K562 (cell line): ENCODE results near the gene CELA3B. TPM values are rescaled to one million over a fixed set of nuclear protein-coding genes. Genes with fewer than 3 reads are reported as not detected.

Experiments used
- DMBX1 ChIP-seq: fragments of 250-450 bp; sonication (Bioruptor Pico); IDR thresholded peaks from 2 replicates; pipeline ENCODE4 v1.8.0; 2022; ENCODE audit warnings: inconsistent platforms, mild to moderate bottlenecking, moderate library complexity, borderline replicate concordance
- ETV6 ChIP-seq, 3 experiments: fragments of 150-350 bp in 1 of 3; sonication (generic) in 1 of 3; formaldehyde crosslinking in 1 of 3; IDR thresholded peaks; 2 replicates each; pipeline versions ENCODE4 v1.6.1 to v1.8.0; 2014 to 2022; ENCODE audit warnings: borderline replicate concordance in 2 of 3, low read depth in 2 of 3, antibody characterized with exemption in 1 of 3, low read length in 1 of 3, mild to moderate bottlenecking in 1 of 3, missing genetic modification reagents in 1 of 3
- HDGF ChIP-seq: fragments of 450-650 bp; IDR thresholded peaks from 2 replicates; pipeline ENCODE4 v1.6.1; 2016
- MTA3 ChIP-seq: fragments of 450-650 bp; formaldehyde crosslinking; IDR thresholded peaks from 2 replicates; pipeline ENCODE4 v1.6.1; 2017; ENCODE audit warnings: mild to moderate bottlenecking, borderline replicate concordance
- MTF1 ChIP-seq: fragments of 250-450 bp; sonication (Bioruptor Pico); IDR thresholded peaks from 2 replicates; pipeline ENCODE4 v1.9.0; 2021; ENCODE audit warnings: moderate library complexity, mild to moderate bottlenecking, inconsistent platforms, borderline replicate concordance
- NBN ChIP-seq: fragments of 450-650 bp; IDR thresholded peaks from 2 replicates; pipeline ENCODE4 v1.6.1; 2016; ENCODE audit warnings: low read depth, mild to moderate bottlenecking
- POU5F1 ChIP-seq: fragments of 150-350 bp; IDR thresholded peaks from 2 replicates; pipeline ENCODE4 v1.6.1; 2014; ENCODE audit warnings: borderline replicate concordance, low read length, low read depth, mild to moderate bottlenecking; ENCODE audit not compliant: partially characterized antibody
- RB1 ChIP-seq: fragments of 450-650 bp; IDR thresholded peaks from 2 replicates; pipeline ENCODE4 v1.6.1; 2017; ENCODE audit warnings: low read depth, mild to moderate bottlenecking
- RBM22 ChIP-seq: fragments of 200-400 bp; formaldehyde crosslinking; IDR thresholded peaks from 2 replicates; pipeline ENCODE4 v1.6.1; 2018; ENCODE audit warnings: low read length, low read depth; ENCODE audit not compliant: poor library complexity, severe bottlenecking
- SMARCA4 ChIP-seq: fragments of 450-650 bp; IDR thresholded peaks from 2 replicates; pipeline ENCODE4 v1.6.1; 2016
- ZFP30 ChIP-seq: fragments of 250-450 bp; sonication (Bioruptor Pico); IDR thresholded peaks from 2 replicates; pipeline ENCODE4 v1.8.0; 2022; ENCODE audit warnings: moderate library complexity, mild to moderate bottlenecking, inconsistent platforms, borderline replicate concordance
- ZNF174 ChIP-seq: fragments of 250-450 bp; sonication (Bioruptor Pico); IDR thresholded peaks from 2 replicates; pipeline ENCODE4 v1.4.0; 2020; ENCODE audit warnings: mild to moderate bottlenecking
- ZNF75A ChIP-seq: fragments of 450-650 bp; formaldehyde crosslinking; IDR thresholded peaks from 2 replicates; pipeline ENCODE4 v1.4.0; 2020; ENCODE audit warnings: mild to moderate bottlenecking
- ZNF766 ChIP-seq: fragments of 200-800 bp; sonication (Bioruptor generic); conservative IDR thresholded peaks from 2 replicates; pipeline ENCODE4 v1.6.1; 2016; ENCODE audit warnings: missing genetic modification characterization, missing compliant biosample characterization
- ZSCAN32 ChIP-seq: fragments of 450-650 bp; formaldehyde crosslinking; IDR thresholded peaks from 2 replicates; pipeline ENCODE4 v1.4.0; 2020; ENCODE audit warnings: mild to moderate bottlenecking, moderate library complexity
- polyA plus RNA-seq, 8 experiments: library from polyadenylated mRNA; depleted of rRNA in 4 of 8; stranded (reverse) in 5 of 8; unstranded in 3 of 8; fragments of >200 nt; fragmentation: Nextera tagmentation in 2 of 8; fragmentation: Illumina TruSeq in 1 of 8; extraction: Ambion mirVana in 2 of 8; extraction: Trizol in 1 of 8; gene quantifications; 2 replicates each; pipeline versions ENCODE4 v1.2.1 to v1.2.3, GENCODE V29; 2011 to 2014; ENCODE audit warnings: inconsistent platforms in 1 of 8, missing spikeins in 1 of 8
- total RNA-seq, 7 experiments: library from RNA; depleted of rRNA in 6 of 7; stranded (reverse); fragments of >200 nt in 6 of 7; fragmentation: Illumina TruSeq in 2 of 7; extraction: Trizol in 2 of 7; gene quantifications; 2 replicates each; pipeline versions ENCODE4 v1.2.1 to v1.2.3, GENCODE V29; 2011 to 2021; ENCODE audit warnings: low replicate concordance in 1 of 7
- TF ChIP-seq, protein P1 (sequence below): sonication (generic); formaldehyde crosslinking; IDR thresholded peaks from 2 replicates; pipeline ENCODE4 v1.8.1; 2022; ENCODE audit warnings: missing genetic modification reagents
- TF ChIP-seq, protein P2 (sequence below): IDR thresholded peaks from 3 replicates; pipeline ENCODE4 v1.6.1; 2011; ENCODE audit warnings: borderline replicate concordance, mild to moderate bottlenecking, moderate library complexity; ENCODE audit not compliant: insufficient read length; ENCODE audit errors: extremely low read depth
- TF ChIP-seq, protein P3 (sequence below): sonication (generic); formaldehyde crosslinking; IDR thresholded peaks from 2 replicates; pipeline ENCODE4 v1.8.0; 2023; ENCODE audit warnings: missing genetic modification reagents, mild to moderate bottlenecking, borderline replicate concordance

CELA3B gene
- total and polyA plus RNA-seq, 9 of the 15 experiments (the other 6 are each of a cell fraction or from before 2014, with no cell fraction given), result 3.1 TPM; not detected in 8

DNA sequence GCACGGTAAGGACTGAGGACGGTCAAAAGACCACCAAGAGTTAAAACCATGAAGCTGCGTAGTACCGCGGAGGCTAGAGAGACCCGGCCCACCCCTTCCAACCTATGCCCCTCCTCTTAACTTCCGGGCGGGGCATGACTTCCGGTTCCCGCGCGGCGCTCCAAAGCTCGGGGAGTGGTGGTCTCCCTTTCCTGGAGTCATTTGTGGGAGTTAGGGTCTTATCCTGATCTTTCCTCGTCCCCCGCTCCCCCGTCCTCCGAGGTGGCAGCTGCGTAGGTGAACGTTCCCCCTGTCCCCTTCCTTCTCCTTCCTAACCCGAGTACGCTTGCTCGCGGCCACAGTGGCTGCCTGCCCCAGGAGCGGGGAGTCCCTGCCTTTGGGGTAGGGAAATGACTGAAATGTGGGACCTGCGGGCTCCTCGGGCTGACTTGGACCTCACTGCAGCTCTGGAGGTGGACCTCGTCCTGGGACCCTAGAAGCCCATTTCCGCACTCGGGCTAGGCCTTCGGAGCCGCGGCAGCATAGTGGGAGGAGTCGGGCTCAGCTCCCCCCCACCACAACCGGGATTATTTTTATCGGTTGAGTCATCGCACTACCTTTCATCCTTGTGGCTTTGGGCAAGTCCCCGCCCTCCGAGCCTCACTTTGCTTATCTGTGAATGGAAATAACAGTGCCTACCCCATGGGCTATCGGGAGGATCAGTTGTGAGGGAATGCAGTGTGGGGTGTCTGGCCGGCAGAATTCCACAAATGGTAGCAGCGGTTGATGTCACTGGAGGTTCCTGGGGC lies 48.7 kb downstream of the CELA3B start (continued):
- TF ChIP-seq, protein P1, sequence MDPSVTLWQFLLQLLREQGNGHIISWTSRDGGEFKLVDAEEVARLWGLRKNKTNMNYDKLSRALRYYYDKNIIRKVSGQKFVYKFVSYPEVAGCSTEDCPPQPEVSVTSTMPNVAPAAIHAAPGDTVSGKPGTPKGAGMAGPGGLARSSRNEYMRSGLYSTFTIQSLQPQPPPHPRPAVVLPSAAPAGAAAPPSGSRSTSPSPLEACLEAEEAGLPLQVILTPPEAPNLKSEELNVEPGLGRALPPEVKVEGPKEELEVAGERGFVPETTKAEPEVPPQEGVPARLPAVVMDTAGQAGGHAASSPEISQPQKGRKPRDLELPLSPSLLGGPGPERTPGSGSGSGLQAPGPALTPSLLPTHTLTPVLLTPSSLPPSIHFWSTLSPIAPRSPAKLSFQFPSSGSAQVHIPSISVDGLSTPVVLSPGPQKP, result no peak
- TF ChIP-seq POU5F1 (no peak), MTF1 (CRISPR knock-in tag) (no peak), DMBX1 (CRISPR knock-in tag) (no peak), ZFP30 (CRISPR knock-in tag) (no peak), NBN (peak; percentile 96), ZSCAN32 (CRISPR knock-in tag) (no peak), ZNF75A (CRISPR knock-in tag) (no peak), SMARCA4 (peak; percentile 93), RB1 (peak; percentile 96), MTA3 (peak; percentile 81), ZNF766 (no peak), ETV6 (IDR thresholded peaks at IDR 0.05; ENCODE audit: borderline replicate concordance in 1 of 2, low read depth in 2 of 2, low read length in 1 of 2) (no peak), ETV6 (CRISPR knock-in tag; IDR thresholded peaks at IDR 0.05; ENCODE audit: borderline replicate concordance) (no peak), ZNF174 (CRISPR knock-in tag) (no peak), RBM22 (peak; percentile 68), HDGF (no peak)
- TF ChIP-seq, protein P2, sequence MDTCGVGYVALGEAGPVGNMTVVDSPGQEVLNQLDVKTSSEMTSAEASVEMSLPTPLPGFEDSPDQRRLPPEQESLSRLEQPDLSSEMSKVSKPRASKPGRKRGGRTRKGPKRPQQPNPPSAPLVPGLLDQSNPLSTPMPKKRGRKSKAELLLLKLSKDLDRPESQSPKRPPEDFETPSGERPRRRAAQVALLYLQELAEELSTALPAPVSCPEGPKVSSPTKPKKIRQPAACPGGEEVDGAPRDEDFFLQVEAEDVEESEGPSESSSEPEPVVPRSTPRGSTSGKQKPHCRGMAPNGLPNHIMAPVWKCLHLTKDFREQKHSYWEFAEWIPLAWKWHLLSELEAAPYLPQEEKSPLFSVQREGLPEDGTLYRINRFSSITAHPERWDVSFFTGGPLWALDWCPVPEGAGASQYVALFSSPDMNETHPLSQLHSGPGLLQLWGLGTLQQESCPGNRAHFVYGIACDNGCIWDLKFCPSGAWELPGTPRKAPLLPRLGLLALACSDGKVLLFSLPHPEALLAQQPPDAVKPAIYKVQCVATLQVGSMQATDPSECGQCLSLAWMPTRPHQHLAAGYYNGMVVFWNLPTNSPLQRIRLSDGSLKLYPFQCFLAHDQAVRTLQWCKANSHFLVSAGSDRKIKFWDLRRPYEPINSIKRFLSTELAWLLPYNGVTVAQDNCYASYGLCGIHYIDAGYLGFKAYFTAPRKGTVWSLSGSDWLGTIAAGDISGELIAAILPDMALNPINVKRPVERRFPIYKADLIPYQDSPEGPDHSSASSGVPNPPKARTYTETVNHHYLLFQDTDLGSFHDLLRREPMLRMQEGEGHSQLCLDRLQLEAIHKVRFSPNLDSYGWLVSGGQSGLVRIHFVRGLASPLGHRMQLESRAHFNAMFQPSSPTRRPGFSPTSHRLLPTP, result no peak
- TF ChIP-seq, protein P3, sequence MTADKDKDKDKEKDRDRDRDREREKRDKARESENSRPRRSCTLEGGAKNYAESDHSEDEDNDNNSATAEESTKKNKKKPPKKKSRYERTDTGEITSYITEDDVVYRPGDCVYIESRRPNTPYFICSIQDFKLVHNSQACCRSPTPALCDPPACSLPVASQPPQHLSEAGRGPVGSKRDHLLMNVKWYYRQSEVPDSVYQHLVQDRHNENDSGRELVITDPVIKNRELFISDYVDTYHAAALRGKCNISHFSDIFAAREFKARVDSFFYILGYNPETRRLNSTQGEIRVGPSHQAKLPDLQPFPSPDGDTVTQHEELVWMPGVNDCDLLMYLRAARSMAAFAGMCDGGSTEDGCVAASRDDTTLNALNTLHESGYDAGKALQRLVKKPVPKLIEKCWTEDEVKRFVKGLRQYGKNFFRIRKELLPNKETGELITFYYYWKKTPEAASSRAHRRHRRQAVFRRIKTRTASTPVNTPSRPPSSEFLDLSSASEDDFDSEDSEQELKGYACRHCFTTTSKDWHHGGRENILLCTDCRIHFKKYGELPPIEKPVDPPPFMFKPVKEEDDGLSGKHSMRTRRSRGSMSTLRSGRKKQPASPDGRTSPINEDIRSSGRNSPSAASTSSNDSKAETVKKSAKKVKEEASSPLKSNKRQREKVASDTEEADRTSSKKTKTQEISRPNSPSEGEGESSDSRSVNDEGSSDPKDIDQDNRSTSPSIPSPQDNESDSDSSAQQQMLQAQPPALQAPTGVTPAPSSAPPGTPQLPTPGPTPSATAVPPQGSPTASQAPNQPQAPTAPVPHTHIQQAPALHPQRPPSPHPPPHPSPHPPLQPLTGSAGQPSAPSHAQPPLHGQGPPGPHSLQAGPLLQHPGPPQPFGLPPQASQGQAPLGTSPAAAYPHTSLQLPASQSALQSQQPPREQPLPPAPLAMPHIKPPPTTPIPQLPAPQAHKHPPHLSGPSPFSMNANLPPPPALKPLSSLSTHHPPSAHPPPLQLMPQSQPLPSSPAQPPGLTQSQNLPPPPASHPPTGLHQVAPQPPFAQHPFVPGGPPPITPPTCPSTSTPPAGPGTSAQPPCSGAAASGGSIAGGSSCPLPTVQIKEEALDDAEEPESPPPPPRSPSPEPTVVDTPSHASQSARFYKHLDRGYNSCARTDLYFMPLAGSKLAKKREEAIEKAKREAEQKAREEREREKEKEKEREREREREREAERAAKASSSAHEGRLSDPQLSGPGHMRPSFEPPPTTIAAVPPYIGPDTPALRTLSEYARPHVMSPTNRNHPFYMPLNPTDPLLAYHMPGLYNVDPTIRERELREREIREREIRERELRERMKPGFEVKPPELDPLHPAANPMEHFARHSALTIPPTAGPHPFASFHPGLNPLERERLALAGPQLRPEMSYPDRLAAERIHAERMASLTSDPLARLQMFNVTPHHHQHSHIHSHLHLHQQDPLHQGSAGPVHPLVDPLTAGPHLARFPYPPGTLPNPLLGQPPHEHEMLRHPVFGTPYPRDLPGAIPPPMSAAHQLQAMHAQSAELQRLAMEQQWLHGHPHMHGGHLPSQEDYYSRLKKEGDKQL (CRISPR knock-in tag), result no peak
